ENCODE measurements around the gene MSGN1.

- TF ChIP-seq EZH2 (IDR thresholded peaks at IDR 0.05) (no peak), POLR2AphosphoS5 (IDR thresholded peaks at IDR 0.05; ENCODE audit: borderline replicate concordance, low read depth, low read length) (no peak)
Measured at GRCh38 chr2:17800219-17800618, 16.0 kb upstream of the MSGN1 start.

All from SK-N-MC (cell line).